ENCODE results near the gene DUOX2.

The DUOX2 gene

GRCh38 chr15:45120081-45120972 lies 6.4 kb upstream of the DUOX2 start:
- 93% methylated on average over 9 of the region's 10 CpGs for WGBS (ENCODE audit: insufficient coverage)
- Histone ChIP-seq H3K36me3 (ENCODE audit: control insufficient read depth in 4 of 4, insufficient read depth in 4 of 4, low read length in 3 of 4) (no peaks in the 10 kb centered on the region), H3K4me3 (ENCODE audit: control insufficient read depth in 1 of 7, extremely low read depth in 1 of 7, insufficient read depth in 4 of 7, low read depth in 2 of 7, low read length in 6 of 7) (no peak overlapping the region), H3K27me3 (replicated peaks in 2 of 5; ENCODE audit: control insufficient read depth in 4 of 5, insufficient read depth in 5 of 5, low read length in 4 of 5) (peaks cover 2 to 65% (median 36%) of the 10 kb centered on the region in 5 experiments), H3K27ac (ENCODE audit: insufficient read depth in 1 of 2, low read depth in 1 of 2, low read length in 2 of 2, poor library complexity in 1 of 2, severe bottlenecking in 2 of 2) (no peak overlapping the region), H3K4me1 (ENCODE audit: control extremely low read depth in 1 of 4, control insufficient read depth in 4 of 4, insufficient read depth in 4 of 4, low read length in 3 of 4) (peaks cover 0 to 20% (median 11%) of the 10 kb centered on the region in 4 experiments), H3K9me3 (ENCODE audit: control extremely low read depth in 1 of 5, control insufficient read depth in 4 of 5, insufficient read depth in 2 of 5, low read depth in 1 of 5, low read length in 4 of 5) (no peaks in the 10 kb centered on the region)
- ChIA-PET POLR2A (no interaction called here), CTCF (interaction anchor here (1.1 to 1.6 kb wide), 3 partner anchors 8 to 14 kb away, joined by 3 to 4 read pairs (median 3); no protein-coding TSS in a partner anchor)
- no peak for DNase-seq

GRCh38 chr15:45118996-45119395 lies 5.0 kb upstream of the DUOX2 start:
- Histone ChIP-seq H3K27ac (ENCODE audit: insufficient read depth in 1 of 2, low read depth in 1 of 2, low read length in 2 of 2, poor library complexity in 1 of 2, severe bottlenecking in 2 of 2) (no peak overlapping the region), H3K36me3 (ENCODE audit: control insufficient read depth in 4 of 4, insufficient read depth in 4 of 4, low read length in 3 of 4) (no peaks in the 10 kb centered on the region), H3K9me3 (ENCODE audit: control extremely low read depth in 1 of 5, control insufficient read depth in 4 of 5, insufficient read depth in 2 of 5, low read depth in 1 of 5, low read length in 4 of 5) (no peaks in the 10 kb centered on the region), H3K27me3 (replicated peaks in 2 of 5; ENCODE audit: control insufficient read depth in 4 of 5, insufficient read depth in 5 of 5, low read length in 4 of 5) (peaks cover 1 to 67% (median 46%) of the 10 kb centered on the region in 5 experiments), H3K4me3 (ENCODE audit: control insufficient read depth in 1 of 7, extremely low read depth in 1 of 7, insufficient read depth in 4 of 7, low read depth in 2 of 7, low read length in 6 of 7) (no peak overlapping the region), H3K4me1 (ENCODE audit: control extremely low read depth in 1 of 4, control insufficient read depth in 4 of 4, insufficient read depth in 4 of 4, low read length in 3 of 4) (peaks cover 0 to 26% (median 15%) of the 10 kb centered on the region in 4 experiments)
- DNase-seq: no peak
- ChIA-PET POLR2A (no interaction called here), CTCF (interaction anchor here (1.0 to 1.8 kb wide), 11 partner anchors 7 to 106 kb away, joined by 3 to 13 read pairs (median 5); partner anchors contain the start of genes DUOX1 and DUOXA1)
- WGBS (ENCODE audit: insufficient coverage): 96% methylated on average over 4 of the region's 5 CpGs

GRCh38 chr15:45118131-45118588 lies 4.2 kb upstream of the DUOX2 start:
- Histone ChIP-seq H3K4me3 (ENCODE audit: control insufficient read depth in 1 of 7, extremely low read depth in 1 of 7, insufficient read depth in 4 of 7, low read depth in 2 of 7, low read length in 6 of 7) (peak overlapping the region in 4 of 7 experiments; percentile 10 to 58 (median 56)), H3K36me3 (ENCODE audit: control insufficient read depth in 4 of 4, insufficient read depth in 4 of 4, low read length in 3 of 4) (no peaks in the 10 kb centered on the region), H3K27me3 (replicated peaks in 2 of 5; ENCODE audit: control insufficient read depth in 4 of 5, insufficient read depth in 5 of 5, low read length in 4 of 5) (peaks cover 0 to 67% (median 49%) of the 10 kb centered on the region in 5 experiments), H3K4me1 (ENCODE audit: control extremely low read depth in 1 of 4, control insufficient read depth in 4 of 4, insufficient read depth in 4 of 4, low read length in 3 of 4) (peaks cover 0 to 34% (median 18%) of the 10 kb centered on the region in 4 experiments), H3K27ac (ENCODE audit: insufficient read depth in 1 of 2, low read depth in 1 of 2, low read length in 2 of 2, poor library complexity in 1 of 2, severe bottlenecking in 2 of 2) (no peak overlapping the region), H3K9me3 (ENCODE audit: control extremely low read depth in 1 of 5, control insufficient read depth in 4 of 5, insufficient read depth in 2 of 5, low read depth in 1 of 5, low read length in 4 of 5) (no peaks in the 10 kb centered on the region)
- WGBS (ENCODE audit: insufficient coverage): 0% methylated on average over 14 of the region's 14 CpGs
- peak; percentile 89 to 94 (median 91) for DNase-seq
- ChIA-PET POLR2A (no interaction called here), CTCF (interaction anchor here (0.6 to 1.8 kb wide), 21 partner anchors 8 to 529 kb away, joined by 3 to 13 read pairs (median 4); partner anchors contain the start of genes DUOX1 and DUOXA1)

DNA sequence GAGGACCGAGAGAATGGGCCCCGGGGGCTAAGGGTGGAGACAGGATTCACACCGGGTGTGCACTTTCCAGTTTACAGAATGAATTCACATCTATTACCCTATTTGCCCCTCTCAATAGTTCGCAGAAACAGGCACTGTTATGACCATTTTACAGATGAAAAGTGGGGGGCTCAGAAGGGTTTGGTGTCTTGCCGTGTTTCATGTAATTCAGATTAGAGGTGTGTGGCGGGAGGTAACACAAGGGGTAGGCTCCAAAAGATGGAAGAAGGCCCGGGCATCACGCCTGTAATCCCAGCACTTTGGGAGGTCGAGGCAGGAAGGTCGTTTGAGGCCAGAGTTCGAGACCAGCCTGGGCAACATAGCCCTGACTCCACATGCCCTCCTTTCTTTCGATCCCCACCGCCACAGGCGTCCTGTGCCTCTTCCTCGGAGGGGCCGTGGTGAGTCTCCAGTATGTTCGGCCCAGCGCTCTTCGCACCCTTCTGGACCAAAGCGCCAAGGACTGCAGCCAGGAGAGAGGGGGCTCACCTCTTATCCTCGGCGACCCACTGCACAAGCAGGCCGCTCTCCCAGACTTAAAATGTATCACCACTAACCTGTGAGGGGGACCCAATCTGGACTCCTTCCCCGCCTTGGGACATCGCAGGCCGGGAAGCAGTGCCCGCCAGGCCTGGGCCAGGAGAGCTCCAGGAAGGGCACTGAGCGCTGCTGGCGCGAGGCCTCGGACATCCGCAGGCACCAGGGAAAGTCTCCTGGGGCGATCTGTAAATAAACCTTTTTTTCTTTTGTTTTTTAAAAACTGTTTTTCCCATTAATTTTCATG lies 3.5 kb upstream of the DUOX2 start:
- Histone ChIP-seq H3K27me3 (replicated peaks in 2 of 5; ENCODE audit: control insufficient read depth in 4 of 5, insufficient read depth in 5 of 5, low read length in 4 of 5) (peaks cover 0 to 67% (median 49%) of the 10 kb centered on the region in 5 experiments), H3K9me3 (ENCODE audit: control extremely low read depth in 1 of 5, control insufficient read depth in 4 of 5, insufficient read depth in 2 of 5, low read depth in 1 of 5, low read length in 4 of 5) (no peaks in the 10 kb centered on the region), H3K4me3 (ENCODE audit: control insufficient read depth in 1 of 7, extremely low read depth in 1 of 7, insufficient read depth in 4 of 7, low read depth in 2 of 7, low read length in 6 of 7) (peak overlapping the region in 4 of 7 experiments; percentile 10 to 58 (median 56)), H3K36me3 (ENCODE audit: control insufficient read depth in 4 of 4, insufficient read depth in 4 of 4, low read length in 3 of 4) (no peaks in the 10 kb centered on the region), H3K27ac (ENCODE audit: insufficient read depth in 1 of 2, low read depth in 1 of 2, low read length in 2 of 2, poor library complexity in 1 of 2, severe bottlenecking in 2 of 2) (no peak overlapping the region), H3K4me1 (ENCODE audit: control extremely low read depth in 1 of 4, control insufficient read depth in 4 of 4, insufficient read depth in 4 of 4, low read length in 3 of 4) (peaks cover 0 to 41% (median 23%) of the 10 kb centered on the region in 4 experiments)
- WGBS (ENCODE audit: insufficient coverage): 18% methylated on average over 25 of the region's 33 CpGs
- ChIA-PET CTCF (interaction anchor here (0.6 to 1.8 kb wide), 19 partner anchors 7 to 528 kb away, joined by 3 to 13 read pairs (median 5); partner anchors contain the start of genes DUOX1 and DUOXA1), POLR2A (no interaction called here)
- no peak for DNase-seq

DNA sequence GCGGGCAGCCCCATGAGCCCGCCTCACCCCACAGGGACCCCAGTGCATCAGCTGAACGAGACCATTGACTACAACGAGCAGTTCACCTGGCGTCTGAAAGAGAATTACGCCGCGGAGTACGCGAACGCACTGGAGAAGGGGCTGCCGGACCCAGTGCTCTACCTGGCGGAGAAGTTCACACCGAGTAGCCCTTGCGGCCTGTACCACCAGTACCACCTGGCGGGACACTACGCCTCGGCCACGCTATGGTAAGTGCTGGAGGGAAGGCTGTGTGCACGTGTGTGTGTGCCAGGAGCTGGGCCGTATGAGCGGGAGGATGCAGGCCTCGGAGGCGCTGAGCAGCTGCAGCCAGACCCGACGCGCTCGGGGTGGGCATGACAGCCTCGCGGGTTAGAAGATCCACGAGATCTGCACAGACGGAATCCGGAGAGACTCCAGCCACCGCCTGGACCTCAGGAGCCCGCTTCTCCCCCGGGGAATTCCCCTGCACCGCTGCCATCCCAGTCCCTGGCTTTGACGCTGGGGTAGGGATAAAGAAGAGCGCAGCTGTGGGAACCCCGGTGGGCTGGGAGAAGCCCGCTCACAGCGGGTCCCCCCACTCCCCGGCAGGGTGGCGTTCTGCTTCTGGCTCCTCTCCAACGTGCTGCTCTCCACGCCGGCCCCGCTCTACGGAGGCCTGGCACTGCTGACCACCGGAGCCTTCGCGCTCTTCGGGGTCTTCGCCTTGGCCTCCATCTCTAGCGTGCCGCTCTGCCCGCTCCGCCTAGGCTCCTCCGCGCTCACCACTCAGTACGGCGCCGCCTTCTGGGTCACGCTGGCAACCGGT lies 2.7 kb upstream of the DUOX2 start:
- 6% methylated on average over 58 of the region's 65 CpGs for WGBS (ENCODE audit: insufficient coverage)

DNA sequence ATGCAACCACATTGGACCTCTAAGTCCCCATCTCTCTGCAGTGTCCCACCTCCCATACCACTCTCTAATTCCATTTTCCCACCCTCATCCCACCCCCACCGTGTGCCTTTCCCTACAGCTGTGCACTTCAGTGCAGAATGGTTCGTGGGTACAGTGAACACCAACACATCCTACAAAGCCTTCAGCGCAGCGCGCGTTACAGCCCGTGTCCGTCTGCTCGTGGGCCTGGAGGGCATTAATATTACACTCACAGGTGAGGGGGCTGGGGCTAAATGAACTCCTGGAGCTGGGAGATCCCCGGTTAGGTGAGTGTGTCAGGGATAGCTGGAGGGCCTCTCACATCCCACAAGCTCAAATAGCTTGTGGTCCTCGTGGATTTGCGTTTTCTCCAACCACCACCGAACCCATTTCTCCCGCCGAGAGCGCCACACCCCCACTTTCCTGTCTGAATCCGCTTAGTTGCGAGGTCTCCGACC lies 2.1 kb upstream of the DUOX2 start:
- H3K27ac ChIP-seq (ENCODE audit: insufficient read depth in 1 of 2, low read depth in 1 of 2, low read length in 2 of 2, poor library complexity in 1 of 2, severe bottlenecking in 2 of 2): no peak overlapping the region
- no peak for DNase-seq
- no peaks in the 10 kb centered on the region for H3K36me3 ChIP-seq (ENCODE audit: control insufficient read depth in 4 of 4, insufficient read depth in 4 of 4, low read length in 3 of 4)
- peaks cover 0 to 74% (median 51%) of the 10 kb centered on the region in 5 experiments for H3K27me3 ChIP-seq (replicated peaks in 2 of 5; ENCODE audit: control insufficient read depth in 4 of 5, insufficient read depth in 5 of 5, low read length in 4 of 5)
- peaks cover 0 to 52% (median 29%) of the 10 kb centered on the region in 4 experiments for H3K4me1 ChIP-seq (ENCODE audit: control extremely low read depth in 1 of 4, control insufficient read depth in 4 of 4, insufficient read depth in 4 of 4, low read length in 3 of 4)
- 7% methylated on average over 17 of the region's 19 CpGs for WGBS (ENCODE audit: insufficient coverage)
- ChIA-PET POLR2A (no interaction called here), CTCF (interaction anchor here (1.0 to 1.7 kb wide), 4 partner anchors 9 to 15 kb away, joined by 4 to 5 read pairs (median 5); no protein-coding TSS in a partner anchor)
- no peaks in the 10 kb centered on the region for H3K9me3 ChIP-seq (ENCODE audit: control extremely low read depth in 1 of 5, control insufficient read depth in 4 of 5, insufficient read depth in 2 of 5, low read depth in 1 of 5, low read length in 4 of 5)
- peak overlapping the region in 2 of 7 experiments; percentile 19 to 53 for H3K4me3 ChIP-seq (ENCODE audit: control insufficient read depth in 1 of 7, extremely low read depth in 1 of 7, insufficient read depth in 4 of 7, low read depth in 2 of 7, low read length in 6 of 7)

More for the DNA sequence above, 2.7 kb upstream of the DUOX2 start:
- peak in 2 of 3 donors; percentile 52 to 53 for DNase-seq
- ChIA-PET CTCF (interaction anchor here (1.0 to 1.3 kb wide), 3 partner anchors 8 to 10 kb away, joined by 4 to 5 read pairs (median 5); no protein-coding TSS in a partner anchor), POLR2A (no interaction called here)
- Histone ChIP-seq H3K27me3 (replicated peaks in 2 of 5; ENCODE audit: control insufficient read depth in 4 of 5, insufficient read depth in 5 of 5, low read length in 4 of 5) (peaks cover 0 to 71% (median 50%) of the 10 kb centered on the region in 5 experiments), H3K27ac (ENCODE audit: insufficient read depth in 1 of 2, low read depth in 1 of 2, low read length in 2 of 2, poor library complexity in 1 of 2, severe bottlenecking in 2 of 2) (no peak overlapping the region), H3K4me1 (ENCODE audit: control extremely low read depth in 1 of 4, control insufficient read depth in 4 of 4, insufficient read depth in 4 of 4, low read length in 3 of 4) (peaks cover 0 to 49% (median 28%) of the 10 kb centered on the region in 4 experiments), H3K36me3 (ENCODE audit: control insufficient read depth in 4 of 4, insufficient read depth in 4 of 4, low read length in 3 of 4) (no peaks in the 10 kb centered on the region), H3K4me3 (ENCODE audit: control insufficient read depth in 1 of 7, extremely low read depth in 1 of 7, insufficient read depth in 4 of 7, low read depth in 2 of 7, low read length in 6 of 7) (peak overlapping the region in 3 of 7 experiments; percentile 19 to 53 (median 42)), H3K9me3 (ENCODE audit: control extremely low read depth in 1 of 5, control insufficient read depth in 4 of 5, insufficient read depth in 2 of 5, low read depth in 1 of 5, low read length in 4 of 5) (no peaks in the 10 kb centered on the region)

Measured in common myeloid progenitor, CD34-positive (primary cell).